Measurements from ENCODE around the gene ZNF253. TPM values are rescaled to one million over a fixed set of nuclear protein-coding genes. Genes with fewer than 3 reads are reported as not detected.
"Not testable (repeated sequence)": the region's sequence is repeated elsewhere in the genome, so short reads cannot be mapped to it uniquely, and the experiment has no call there.

Gene ZNF253
- total RNA-seq, 1 donor from 2014 or later = 8.1 TPM

- Histone ChIP-seq H3K4me3 (no peak overlapping the region), H3K36me3 (peaks cover 9% of the 10 kb centered on the region), H3K27me3 (no peaks in the 10 kb centered on the region), H3K4me1 (peaks cover 14% of the 10 kb centered on the region), H3K27ac (no peak overlapping the region), H3K9me3 (no peaks in the 10 kb centered on the region)
- DNase-seq (no peak), ATAC-seq (no peak)
- intact Hi-C loops (cut with DNase I) = no loop called here
- TF ChIP-seq CTCF (IDR thresholded peaks at IDR 0.05) = no peak
Measured at GRCh38 chr19:19823916-19824315, 41.8 kb upstream of the ZNF253 start.

- Histone ChIP-seq H3K4me1 (no peaks in the 10 kb centered on the region), H3K4me3 (no peak overlapping the region), H3K36me3 (no peaks in the 10 kb centered on the region), H3K9me3 (peaks cover 15% of the 10 kb centered on the region), H3K27ac (no peak overlapping the region), H3K27me3 (no peaks in the 10 kb centered on the region)
- DNase-seq (no peak), ATAC-seq (no peak)
- no peak for TF ChIP-seq CTCF (IDR thresholded peaks at IDR 0.05)
- intact Hi-C loops (cut with DNase I) = no loop called here
Measured at GRCh38 chr19:19826875-19827274, 38.8 kb upstream of the ZNF253 start.

GRCh38 chr19:19835560-19836038 lies 30.1 kb upstream of the ZNF253 start:
- no peaks in the 10 kb centered on the region for H3K4me1 ChIP-seq
- no peak for TF ChIP-seq CTCF (IDR thresholded peaks at IDR 0.05)
- ATAC-seq (no peak), DNase-seq (no peak)
- peaks cover 55% of the 10 kb centered on the region for H3K9me3 ChIP-seq
- H3K27me3 ChIP-seq = no peaks in the 10 kb centered on the region
- H3K36me3 ChIP-seq = no peaks in the 10 kb centered on the region
- no peak overlapping the region for H3K27ac ChIP-seq
- intact Hi-C loops (cut with DNase I) = no loop called here
- H3K4me3 ChIP-seq = no peak overlapping the region

- no peak for ATAC-seq
- intact Hi-C loops (cut with DNase I) = no loop called here
Measured at GRCh38 chr19:19847781-19848180, 17.9 kb upstream of the ZNF253 start.

GRCh38 chr19:19849056-19849455 lies 16.6 kb upstream of the ZNF253 start:
- Histone ChIP-seq H3K4me1 (no peaks in the 10 kb centered on the region), H3K4me3 (no peak overlapping the region), H3K9me3 (no peaks in the 10 kb centered on the region), H3K36me3 (no peaks in the 10 kb centered on the region), H3K27me3 (no peaks in the 10 kb centered on the region), H3K27ac (no peak overlapping the region)
- intact Hi-C loops (cut with DNase I) = no loop called here
- DNase-seq = no peak
- TF ChIP-seq CTCF (IDR thresholded peaks at IDR 0.05) = no peak
- no peak for ATAC-seq

More at GRCh38 chr19:19847781-19848180, 17.9 kb upstream of the ZNF253 start:
- no peak for DNase-seq
- H3K4me1 ChIP-seq = no peaks in the 10 kb centered on the region
- no peak overlapping the region for H3K4me3 ChIP-seq
- no peak for TF ChIP-seq CTCF (IDR thresholded peaks at IDR 0.05)
- no peaks in the 10 kb centered on the region for H3K9me3 ChIP-seq
- no peak overlapping the region for H3K27ac ChIP-seq
- no peaks in the 10 kb centered on the region for H3K36me3 ChIP-seq
- H3K27me3 ChIP-seq = no peaks in the 10 kb centered on the region

- H3K36me3 ChIP-seq; H3K9me3 ChIP-seq; H3K27me3 ChIP-seq; H3K27ac ChIP-seq; H3K4me3 ChIP-seq; ATAC-seq; H3K4me1 ChIP-seq; DNase-seq; intact Hi-C loops (cut with DNase I): not testable (repeated sequence)
Measured at GRCh38 chr19:19851740-19852139, 13.9 kb upstream of the ZNF253 start.
